H9 (cell line): ENCODE measurements around the gene TMEM150B. TPM values are rescaled to one million over a fixed set of nuclear protein-coding genes. Genes with fewer than 3 reads are reported as not detected.

ENCODE experiments used
- DNase-seq: peaks from one replicate; pipeline ENCODE4 v3.0.0-alpha.2; 2017
- H2AFZ ChIP-seq: one replicate; pipeline ENCODE4 v1.6.1; 2013; ENCODE audit warnings: mild to moderate bottlenecking, low read length, control low read depth, moderate library complexity
- H2AK5ac ChIP-seq: 2 replicates; pipeline ENCODE4 v1.6.1; 2013; ENCODE audit warnings: low read length, control low read depth, mixed read lengths; ENCODE audit not compliant: insufficient read length
- H2BK120ac ChIP-seq: one replicate; pipeline ENCODE4 v1.6.1; 2013; ENCODE audit warnings: low read depth, mild to moderate bottlenecking, low read length, control low read depth, inconsistent platforms; ENCODE audit not compliant: poor library complexity, severe bottlenecking
- H2BK12ac ChIP-seq: 2 replicates; pipeline ENCODE4 v1.6.1; 2013; ENCODE audit warnings: low read length, control low read depth, mixed read lengths, low read depth; ENCODE audit not compliant: insufficient read length
- H2BK15ac ChIP-seq: 2 replicates; pipeline ENCODE4 v1.6.1; 2013; ENCODE audit warnings: low read depth, low read length, control low read depth
- H2BK20ac ChIP-seq: one replicate; pipeline ENCODE4 v1.6.1; 2013; ENCODE audit warnings: low read depth, mild to moderate bottlenecking, low read length, control low read depth, inconsistent platforms; ENCODE audit not compliant: poor library complexity, severe bottlenecking
- H2BK5ac ChIP-seq: 2 replicates; pipeline ENCODE4 v1.6.1; 2013; ENCODE audit warnings: low read length, control low read depth, mixed read lengths; ENCODE audit not compliant: insufficient read length
- H3K14ac ChIP-seq: 2 replicates; pipeline ENCODE4 v1.6.1; 2013; ENCODE audit warnings: low read length, control low read depth; ENCODE audit not compliant: insufficient read depth
- H3K18ac ChIP-seq: 2 replicates; pipeline ENCODE4 v1.6.1; 2013; ENCODE audit warnings: low read depth, mild to moderate bottlenecking, mixed read lengths, low read length, control low read depth; ENCODE audit not compliant: insufficient read length
- H3K23ac ChIP-seq: 2 replicates; pipeline ENCODE4 v1.6.1; 2013; ENCODE audit warnings: low read length, control low read depth, mixed read lengths, low read depth; ENCODE audit not compliant: insufficient read length
- H3K23me2 ChIP-seq: 2 replicates; pipeline ENCODE4 v1.6.1; 2013; ENCODE audit warnings: low read depth, mild to moderate bottlenecking, mixed read lengths, low read length, control low read depth; ENCODE audit not compliant: insufficient read length, poor library complexity, severe bottlenecking
- H3K27ac ChIP-seq: 2 replicates; pipeline ENCODE4 v1.5.1; 2013; ENCODE audit warnings: low read length, control low read depth, mixed read lengths, low read depth; ENCODE audit not compliant: insufficient read length
- H3K27me3 ChIP-seq: 2 replicates; pipeline ENCODE4 v1.6.1; 2013; ENCODE audit warnings: low read length, control low read depth, inconsistent platforms; ENCODE audit not compliant: insufficient read depth
- H3K4ac ChIP-seq: 2 replicates; pipeline ENCODE4 v1.6.1; 2013; ENCODE audit warnings: low read depth, mild to moderate bottlenecking, control low read depth, inconsistent platforms, low read length, moderate library complexity
- H3K4me1 ChIP-seq: 2 replicates; pipeline ENCODE4 v1.6.1; 2013; ENCODE audit warnings: low read length, control low read depth, inconsistent platforms; ENCODE audit not compliant: insufficient read depth
- H3K4me2 ChIP-seq: 2 replicates; pipeline ENCODE4 v1.6.1; 2013; ENCODE audit warnings: low read length, control low read depth, mixed read lengths; ENCODE audit not compliant: insufficient read length, insufficient read depth
- H3K56ac ChIP-seq: 2 replicates; pipeline ENCODE4 v1.6.1; 2013; ENCODE audit warnings: low read depth, mild to moderate bottlenecking, mixed read lengths, low read length, control low read depth; ENCODE audit not compliant: insufficient read length
- H3K79me1 ChIP-seq: 2 replicates; pipeline ENCODE4 v1.6.1; 2013; ENCODE audit warnings: low read depth, mild to moderate bottlenecking, moderate library complexity, low read length, control low read depth, inconsistent platforms; ENCODE audit not compliant: insufficient read depth, poor library complexity, severe bottlenecking
- H3K79me2 ChIP-seq: 2 replicates; pipeline ENCODE4 v1.6.1; 2013; ENCODE audit warnings: low read length, control low read depth, inconsistent platforms; ENCODE audit not compliant: insufficient read depth
- H3K9ac ChIP-seq: 2 replicates; pipeline ENCODE4 v1.6.1; 2013; ENCODE audit warnings: low read length, control low read depth, mixed read lengths; ENCODE audit not compliant: insufficient read length; ENCODE audit errors: extremely low read depth
- H3K9me3 ChIP-seq: one replicate; pipeline ENCODE4 v1.6.1; 2013; ENCODE audit warnings: low read depth, low read length, inconsistent platforms; ENCODE audit not compliant: control insufficient read depth
- H3T11ph ChIP-seq: one replicate; pipeline ENCODE4 v1.6.1; 2013; ENCODE audit warnings: mild to moderate bottlenecking, low read length, control low read depth, inconsistent platforms
- H4K20me1 ChIP-seq: one replicate; pipeline ENCODE4 v1.6.1; 2013; ENCODE audit not compliant: control insufficient read depth, insufficient read length, insufficient read depth
- H4K5ac ChIP-seq: 2 replicates; pipeline ENCODE4 v1.6.1; 2013; ENCODE audit warnings: low read depth, mild to moderate bottlenecking, mixed read lengths, low read length, control low read depth; ENCODE audit not compliant: insufficient read length
- H4K8ac ChIP-seq: replicated peaks from 2 replicates; pipeline ENCODE4 v1.6.1; 2013; ENCODE audit warnings: low read length, control low read depth, mixed read lengths, low read depth; ENCODE audit not compliant: insufficient read length
- H4K91ac ChIP-seq: 2 replicates; pipeline ENCODE4 v1.6.1; 2013; ENCODE audit warnings: low read depth, mild to moderate bottlenecking, moderate library complexity, mixed read lengths, low read length, control low read depth; ENCODE audit not compliant: insufficient read length
- H3K27ac Mint-ChIP-seq, 3 experiments: 2 replicates in 2 of 3; 3 replicates in 1 of 3; pipeline ENCODE4 v1.8.0; 2020 to 2021; ENCODE audit warnings: mixed read lengths in 3 of 3, mild to moderate bottlenecking in 1 of 3, moderate library complexity in 1 of 3
- H3K27me3 Mint-ChIP-seq: 2 replicates; pipeline ENCODE4 v1.8.0; 2021; ENCODE audit warnings: low read depth, mild to moderate bottlenecking, moderate library complexity, mixed read lengths
- H3K36me3 Mint-ChIP-seq, 3 experiments: 2 replicates in 2 of 3; 3 replicates in 1 of 3; pipeline ENCODE4 v1.8.0; 2020 to 2021; ENCODE audit warnings: low read depth in 3 of 3, mixed read lengths in 3 of 3; ENCODE audit not compliant: insufficient read depth in 1 of 3
- H3K4me1 Mint-ChIP-seq, 2 experiments: 2 replicates each; pipeline ENCODE4 v1.8.0; 2020; ENCODE audit warnings: mixed read lengths in 2 of 2
- H3K4me3 Mint-ChIP-seq, 2 experiments: 2 replicates in 1 of 2; 3 replicates in 1 of 2; pipeline ENCODE4 v1.8.0; 2020 to 2021; ENCODE audit warnings: mild to moderate bottlenecking in 2 of 2, mixed read lengths in 2 of 2, moderate library complexity in 1 of 2
- H3K9me3 Mint-ChIP-seq, 2 experiments: 2 replicates in 1 of 2; 3 replicates in 1 of 2; pipeline ENCODE4 v1.8.0; 2020; ENCODE audit warnings: mild to moderate bottlenecking in 2 of 2, mixed read lengths in 2 of 2, moderate library complexity in 1 of 2
- WGBS: extraction: QIAGEN DNeasy Blood & Tissue Kit; methylation state at CpG from one replicate; pipeline ENCODE4 v1.1.7; 2013; ENCODE audit warnings: missing lambda C conversion rate, low lambda C conversion rate, mixed read lengths; ENCODE audit not compliant: insufficient read length; ENCODE audit errors: extremely low coverage; 5-methylcytosine and 5-hydroxymethylcytosine counted together
- total RNA-seq: library from RNA; stranded (reverse); gene quantifications from 2 replicates; pipeline ENCODE4 v1.2.1, GENCODE V29; 2021
- TF ChIP-seq, protein P1 (sequence below): fragments of 200-600 bp; sonication (generic); conservative IDR thresholded peaks from 3 replicates; pipeline ENCODE4 v1.8.0; 2021; ENCODE audit warnings: antibody characterized with exemption, mild to moderate bottlenecking

Gene TMEM150B
- total RNA-seq, 1 experiment from 2014 or later: 0.63 TPM

DNA sequence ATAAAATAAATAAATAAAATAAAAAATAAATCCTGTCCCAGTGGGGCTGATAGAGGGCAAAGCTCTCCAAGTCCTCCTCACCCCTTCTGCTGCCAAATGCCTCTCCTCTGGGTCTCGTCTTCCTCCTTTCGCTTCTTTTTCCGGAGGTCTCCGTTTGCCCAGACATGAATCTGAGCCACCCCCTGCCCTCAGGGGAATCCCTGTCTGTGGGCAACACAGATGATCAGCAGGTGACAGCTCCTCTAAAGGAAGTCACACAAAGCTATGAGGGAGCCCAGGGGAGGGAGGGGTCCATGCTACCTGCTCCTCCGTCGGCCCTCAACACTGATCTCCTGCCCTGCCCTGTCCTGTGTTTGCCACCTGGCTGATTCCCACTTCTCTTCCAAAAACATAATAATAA, 479 bp downstream of the TMEM150B start:
- H3K9me3 Mint-ChIP-seq: no peaks in the 10 kb centered on the region; a peak in 1 of 5 replicates
- Histone ChIP-seq H3K23me2 (no peaks in the 10 kb centered on the region), H3K18ac (no peak overlapping the region), H3K4me1 (no peaks in the 10 kb centered on the region), H2AFZ (no peak overlapping the region), H4K8ac (no peak overlapping the region), H2BK20ac (no peak overlapping the region), H3K27me3 (no peaks in the 10 kb centered on the region), H2BK12ac (no peak overlapping the region), H4K5ac (no peak overlapping the region), H3K4ac (no peak overlapping the region), H3T11ph (no peak overlapping the region), H3K56ac (no peak overlapping the region), H2BK5ac (no peak overlapping the region), H3K27ac (no peak overlapping the region), H3K23ac (no peak overlapping the region), H3K4me2 (no peak overlapping the region), H2AK5ac (no peak overlapping the region), H3K9ac (no peak overlapping the region), H3K79me1 (no peaks in the 10 kb centered on the region), H3K14ac (no peak overlapping the region), H2BK120ac (no peak overlapping the region), H3K9me3 (no peaks in the 10 kb centered on the region), H2BK15ac (no peak overlapping the region), H4K91ac (no peak overlapping the region), H3K79me2 (no peaks in the 10 kb centered on the region), H4K20me1 (no peaks in the 10 kb centered on the region)
- H3K36me3 Mint-ChIP-seq: peaks cover 0 to 2% (median 0%) of the 10 kb centered on the region in 3 experiments; a peak in 1 of 7 replicates
- H3K4me1 Mint-ChIP-seq: peaks cover 18 to 33% of the 10 kb centered on the region in 2 experiments
- no peak overlapping the region for H3K27ac Mint-ChIP-seq
- no peak for DNase-seq
- TF ChIP-seq, protein P1, sequence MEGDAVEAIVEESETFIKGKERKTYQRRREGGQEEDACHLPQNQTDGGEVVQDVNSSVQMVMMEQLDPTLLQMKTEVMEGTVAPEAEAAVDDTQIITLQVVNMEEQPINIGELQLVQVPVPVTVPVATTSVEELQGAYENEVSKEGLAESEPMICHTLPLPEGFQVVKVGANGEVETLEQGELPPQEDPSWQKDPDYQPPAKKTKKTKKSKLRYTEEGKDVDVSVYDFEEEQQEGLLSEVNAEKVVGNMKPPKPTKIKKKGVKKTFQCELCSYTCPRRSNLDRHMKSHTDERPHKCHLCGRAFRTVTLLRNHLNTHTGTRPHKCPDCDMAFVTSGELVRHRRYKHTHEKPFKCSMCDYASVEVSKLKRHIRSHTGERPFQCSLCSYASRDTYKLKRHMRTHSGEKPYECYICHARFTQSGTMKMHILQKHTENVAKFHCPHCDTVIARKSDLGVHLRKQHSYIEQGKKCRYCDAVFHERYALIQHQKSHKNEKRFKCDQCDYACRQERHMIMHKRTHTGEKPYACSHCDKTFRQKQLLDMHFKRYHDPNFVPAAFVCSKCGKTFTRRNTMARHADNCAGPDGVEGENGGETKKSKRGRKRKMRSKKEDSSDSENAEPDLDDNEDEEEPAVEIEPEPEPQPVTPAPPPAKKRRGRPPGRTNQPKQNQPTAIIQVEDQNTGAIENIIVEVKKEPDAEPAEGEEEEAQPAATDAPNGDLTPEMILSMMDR: no peak
- H3K27me3 Mint-ChIP-seq: peaks cover 33% of the 10 kb centered on the region
- WGBS: no CpG with 5 or more reads among the region's 6 CpGs
- no peak overlapping the region for H3K4me3 Mint-ChIP-seq
